ENCODE data around the gene MBNL2.

DNA sequence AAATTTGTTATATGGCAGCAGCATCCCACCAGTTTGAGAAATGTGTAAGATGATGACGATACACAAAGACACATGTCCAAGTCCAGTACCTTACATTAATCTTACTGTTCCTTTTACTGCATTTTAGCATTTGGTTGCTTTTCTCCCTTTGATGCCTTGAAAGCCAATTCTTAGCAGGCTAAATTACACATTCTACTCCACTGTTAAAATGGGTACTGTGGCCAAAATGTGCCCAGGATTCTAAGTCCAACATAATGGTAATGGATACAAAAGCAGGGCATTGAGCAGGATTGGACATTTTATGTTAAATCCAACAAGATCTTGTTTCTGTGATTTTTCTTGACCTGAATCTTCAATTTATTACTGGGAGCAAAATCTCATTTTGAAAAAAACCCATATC, 159.1 kb downstream of the MBNL2 start:
- TF ChIP-seq, protein P1, sequence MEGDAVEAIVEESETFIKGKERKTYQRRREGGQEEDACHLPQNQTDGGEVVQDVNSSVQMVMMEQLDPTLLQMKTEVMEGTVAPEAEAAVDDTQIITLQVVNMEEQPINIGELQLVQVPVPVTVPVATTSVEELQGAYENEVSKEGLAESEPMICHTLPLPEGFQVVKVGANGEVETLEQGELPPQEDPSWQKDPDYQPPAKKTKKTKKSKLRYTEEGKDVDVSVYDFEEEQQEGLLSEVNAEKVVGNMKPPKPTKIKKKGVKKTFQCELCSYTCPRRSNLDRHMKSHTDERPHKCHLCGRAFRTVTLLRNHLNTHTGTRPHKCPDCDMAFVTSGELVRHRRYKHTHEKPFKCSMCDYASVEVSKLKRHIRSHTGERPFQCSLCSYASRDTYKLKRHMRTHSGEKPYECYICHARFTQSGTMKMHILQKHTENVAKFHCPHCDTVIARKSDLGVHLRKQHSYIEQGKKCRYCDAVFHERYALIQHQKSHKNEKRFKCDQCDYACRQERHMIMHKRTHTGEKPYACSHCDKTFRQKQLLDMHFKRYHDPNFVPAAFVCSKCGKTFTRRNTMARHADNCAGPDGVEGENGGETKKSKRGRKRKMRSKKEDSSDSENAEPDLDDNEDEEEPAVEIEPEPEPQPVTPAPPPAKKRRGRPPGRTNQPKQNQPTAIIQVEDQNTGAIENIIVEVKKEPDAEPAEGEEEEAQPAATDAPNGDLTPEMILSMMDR (conservative IDR thresholded peaks at IDR 0.05; ENCODE audit: low read depth, low read length), result no peak
- TF ChIP-seq MAFK (IDR thresholded peaks at IDR 0.05; ENCODE audit: low read depth, low read length), result no peak
- TF ChIP-seq, protein P2, sequence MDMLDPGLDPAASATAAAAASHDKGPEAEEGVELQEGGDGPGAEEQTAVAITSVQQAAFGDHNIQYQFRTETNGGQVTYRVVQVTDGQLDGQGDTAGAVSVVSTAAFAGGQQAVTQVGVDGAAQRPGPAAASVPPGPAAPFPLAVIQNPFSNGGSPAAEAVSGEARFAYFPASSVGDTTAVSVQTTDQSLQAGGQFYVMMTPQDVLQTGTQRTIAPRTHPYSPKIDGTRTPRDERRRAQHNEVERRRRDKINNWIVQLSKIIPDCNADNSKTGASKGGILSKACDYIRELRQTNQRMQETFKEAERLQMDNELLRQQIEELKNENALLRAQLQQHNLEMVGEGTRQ (IDR thresholded peaks at IDR 0.05; ENCODE audit: low read depth, low read length), result no peak

All from IMR-90 (cell line).